Neural crest cell (in vitro differentiated cells): ENCODE data around the gene PRKG1. TPM values are rescaled to one million over a fixed set of nuclear protein-coding genes. Genes with fewer than 3 reads are reported as not detected.
"Not testable (repeated sequence)": the region's sequence is repeated elsewhere in the genome, so short reads cannot be mapped to it uniquely, and the experiment has no call there.

Source experiments
- DNase-seq: peaks from one replicate; pipeline ENCODE4 v3.0.0; 2021; ENCODE audit warnings: low read depth, mixed read lengths, low spot score
- H3K27ac Mint-ChIP-seq: one replicate; pipeline ENCODE4 v1.8.0; 2021; ENCODE audit warnings: mild to moderate bottlenecking, mixed read lengths; ENCODE audit not compliant: unreplicated experiment
- H3K27me3 Mint-ChIP-seq: 2 replicates; pipeline ENCODE4 v1.8.0; 2021; ENCODE audit warnings: low read depth, mild to moderate bottlenecking, mixed read lengths
- H3K36me3 Mint-ChIP-seq: 2 replicates; pipeline ENCODE4 v1.8.0; 2021; ENCODE audit warnings: low read depth, mild to moderate bottlenecking, mixed read lengths
- H3K4me1 Mint-ChIP-seq: 2 replicates; pipeline ENCODE4 v1.8.0; 2021; ENCODE audit warnings: mixed read lengths
- H3K4me3 Mint-ChIP-seq: one replicate; pipeline ENCODE4 v1.8.0; 2021; ENCODE audit warnings: mild to moderate bottlenecking, mixed read lengths
- H3K9me3 Mint-ChIP-seq: 2 replicates; pipeline ENCODE4 v1.8.0; 2021; ENCODE audit warnings: mixed read lengths
- total RNA-seq: library from RNA; stranded (reverse); gene quantifications from 2 replicates; pipeline ENCODE4 v1.2.1, GENCODE V29; 2021
- TF ChIP-seq, protein P1 (sequence below): fragments of 200-600 bp; sonication (generic); conservative IDR thresholded peaks from 2 replicates; pipeline ENCODE4 v1.5.0; 2021; ENCODE audit warnings: antibody characterized with exemption, mild to moderate bottlenecking

Gene PRKG1
- total RNA-seq, 1 donor from 2014 or later: 4.4 TPM

DNA sequence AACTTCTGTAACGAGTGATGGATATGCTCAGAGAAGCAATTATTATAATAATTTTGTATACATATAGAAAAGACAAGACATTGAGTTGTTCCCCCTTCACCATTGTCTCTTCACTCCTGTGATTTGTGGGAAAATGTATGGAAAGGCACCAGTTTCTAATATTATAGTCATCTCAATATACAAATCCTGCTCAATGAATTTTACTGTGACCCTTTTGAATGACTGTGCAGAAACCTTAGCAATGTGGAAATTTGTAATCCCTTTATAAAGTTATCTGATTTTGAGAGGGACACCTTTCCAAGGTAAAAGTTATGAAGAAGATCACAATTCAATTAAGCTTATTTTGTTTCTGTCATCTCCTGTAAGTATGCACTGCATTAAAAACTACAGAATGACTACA is 1165.5 kb downstream of the PRKG1 start:
- no peaks in the 10 kb centered on the region for H3K36me3 Mint-ChIP-seq
- TF ChIP-seq, protein P1, sequence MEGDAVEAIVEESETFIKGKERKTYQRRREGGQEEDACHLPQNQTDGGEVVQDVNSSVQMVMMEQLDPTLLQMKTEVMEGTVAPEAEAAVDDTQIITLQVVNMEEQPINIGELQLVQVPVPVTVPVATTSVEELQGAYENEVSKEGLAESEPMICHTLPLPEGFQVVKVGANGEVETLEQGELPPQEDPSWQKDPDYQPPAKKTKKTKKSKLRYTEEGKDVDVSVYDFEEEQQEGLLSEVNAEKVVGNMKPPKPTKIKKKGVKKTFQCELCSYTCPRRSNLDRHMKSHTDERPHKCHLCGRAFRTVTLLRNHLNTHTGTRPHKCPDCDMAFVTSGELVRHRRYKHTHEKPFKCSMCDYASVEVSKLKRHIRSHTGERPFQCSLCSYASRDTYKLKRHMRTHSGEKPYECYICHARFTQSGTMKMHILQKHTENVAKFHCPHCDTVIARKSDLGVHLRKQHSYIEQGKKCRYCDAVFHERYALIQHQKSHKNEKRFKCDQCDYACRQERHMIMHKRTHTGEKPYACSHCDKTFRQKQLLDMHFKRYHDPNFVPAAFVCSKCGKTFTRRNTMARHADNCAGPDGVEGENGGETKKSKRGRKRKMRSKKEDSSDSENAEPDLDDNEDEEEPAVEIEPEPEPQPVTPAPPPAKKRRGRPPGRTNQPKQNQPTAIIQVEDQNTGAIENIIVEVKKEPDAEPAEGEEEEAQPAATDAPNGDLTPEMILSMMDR: no peak
- no peak overlapping the region for H3K4me3 Mint-ChIP-seq
- no peak for DNase-seq
- H3K27me3 Mint-ChIP-seq: no peaks in the 10 kb centered on the region
- no peak overlapping the region for H3K27ac Mint-ChIP-seq
- H3K9me3 Mint-ChIP-seq: no peaks in the 10 kb centered on the region
- H3K4me1 Mint-ChIP-seq: no peaks in the 10 kb centered on the region

GRCh38 chr10:52245547-52245946 is 1171.3 kb downstream of the PRKG1 start:
- Mint-ChIP-seq H3K27me3 (no peaks in the 10 kb centered on the region), H3K36me3 (no peaks in the 10 kb centered on the region), H3K4me1 (no peaks in the 10 kb centered on the region), H3K9me3 (no peaks in the 10 kb centered on the region), H3K27ac (no peak overlapping the region), H3K4me3 (no peak overlapping the region)
- TF ChIP-seq, protein P1: no peak
- DNase-seq: no peak

GRCh38 chr10:52247929-52248328 is 1173.6 kb downstream of the PRKG1 start:
- not testable (repeated sequence) for DNase-seq, H3K9me3 Mint-ChIP-seq, H3K27me3 Mint-ChIP-seq, H3K4me1 Mint-ChIP-seq, H3K36me3 Mint-ChIP-seq, H3K4me3 Mint-ChIP-seq, H3K27ac Mint-ChIP-seq

GRCh38 chr10:52248697-52249306 is 1174.5 kb downstream of the PRKG1 start:
- H3K36me3 Mint-ChIP-seq: no peaks in the 10 kb centered on the region
- no peaks in the 10 kb centered on the region for H3K4me1 Mint-ChIP-seq
- DNase-seq: no peak
- TF ChIP-seq, protein P1: no peak
- H3K27ac Mint-ChIP-seq: no peak overlapping the region
- no peaks in the 10 kb centered on the region for H3K27me3 Mint-ChIP-seq
- H3K4me3 Mint-ChIP-seq: no peak overlapping the region
- H3K9me3 Mint-ChIP-seq: no peaks in the 10 kb centered on the region

DNA sequence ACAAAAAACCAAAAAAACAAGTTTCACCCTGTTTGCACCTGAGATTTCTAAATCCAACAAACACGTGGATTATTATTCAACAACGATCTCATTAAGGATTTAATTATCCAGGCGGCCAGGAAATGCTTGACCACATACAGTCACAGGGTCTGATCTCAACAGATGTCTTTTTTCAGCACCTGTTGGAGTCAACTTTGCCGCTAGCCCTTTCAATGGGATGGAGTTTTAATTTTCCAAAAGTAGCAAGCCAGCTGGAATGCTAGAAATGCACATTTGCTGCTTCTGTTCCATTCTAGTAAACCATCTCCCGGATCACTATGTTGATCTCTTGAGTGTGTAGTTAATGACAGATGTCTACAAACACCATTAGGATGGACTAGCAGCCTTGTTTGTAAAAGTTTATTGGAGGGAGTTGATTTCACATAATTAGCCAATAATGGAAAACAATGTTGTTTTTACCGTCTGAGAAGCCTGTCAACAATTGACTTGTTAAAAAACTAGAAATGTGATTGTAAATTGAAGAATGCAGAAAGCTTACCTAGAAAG is 1175.6 kb downstream of the PRKG1 start:
- H3K27ac Mint-ChIP-seq: no peak overlapping the region
- no peak for DNase-seq
- H3K4me1 Mint-ChIP-seq: no peaks in the 10 kb centered on the region
- TF ChIP-seq, protein P1: no peak
- H3K9me3 Mint-ChIP-seq: no peaks in the 10 kb centered on the region
- no peaks in the 10 kb centered on the region for H3K27me3 Mint-ChIP-seq
- H3K4me3 Mint-ChIP-seq: no peak overlapping the region
- H3K36me3 Mint-ChIP-seq: no peaks in the 10 kb centered on the region

DNA sequence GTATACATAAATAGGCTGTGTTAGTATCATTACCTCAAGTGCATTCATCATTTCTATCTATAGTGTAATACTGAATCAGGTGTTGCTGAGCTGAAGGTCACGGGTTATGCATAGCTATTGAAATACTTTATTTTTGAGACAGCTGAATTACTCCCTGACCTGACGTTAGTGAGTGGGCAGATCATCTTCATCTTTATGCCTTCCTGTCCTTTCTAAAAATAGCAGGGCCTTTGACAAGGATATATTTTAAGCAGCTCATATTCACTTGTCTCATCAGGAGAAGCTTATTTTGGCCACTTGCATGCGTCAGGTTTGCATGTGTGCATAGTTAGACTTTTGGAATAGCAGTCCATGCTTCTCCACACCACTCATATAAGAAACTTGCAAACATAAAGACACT is 1176.2 kb downstream of the PRKG1 start:
- Mint-ChIP-seq H3K9me3 (no peaks in the 10 kb centered on the region), H3K4me1 (no peaks in the 10 kb centered on the region), H3K4me3 (no peak overlapping the region), H3K27ac (no peak overlapping the region), H3K27me3 (no peaks in the 10 kb centered on the region), H3K36me3 (no peaks in the 10 kb centered on the region)
- TF ChIP-seq, protein P1: no peak
- DNase-seq: no peak
